K562 (cell line): ENCODE measurements around the gene NINJ1.

Experiments
- KLF6 ChIP-seq: fragments of 250-450 bp; sonication (Bioruptor Pico); IDR thresholded peaks from 2 replicates; pipeline ENCODE4 v1.4.0; 2020; ENCODE audit warnings: mild to moderate bottlenecking, moderate library complexity, borderline replicate concordance
- POLR2A ChIP-seq: fragments of 450-650 bp; conservative IDR thresholded peaks from 2 replicates; pipeline ENCODE4 v1.6.1; 2016
- POLR2AphosphoS5 ChIP-seq: IDR thresholded peaks from 2 replicates; pipeline ENCODE4 v1.6.1; 2011; ENCODE audit warnings: mild to moderate bottlenecking, low read depth, low read length, moderate library complexity; ENCODE audit not compliant: control insufficient read depth, insufficient read depth
- TARDBP ChIP-seq: fragments of 450-650 bp; IDR thresholded peaks from 2 replicates; pipeline ENCODE4 v1.6.1; 2016
- USF1 ChIP-seq: sonication (generic); formaldehyde crosslinking; IDR thresholded peaks from 2 replicates; pipeline ENCODE4 v1.9.0; 2022; ENCODE audit warnings: mild to moderate bottlenecking, missing genetic modification reagents
- ZKSCAN1 ChIP-seq: fragments of 150-350 bp; IDR thresholded peaks from 2 replicates; pipeline ENCODE4 v1.6.1; 2016; ENCODE audit warnings: low read depth, low read length
- ZNF324 ChIP-seq: fragments of 250-450 bp; sonication (Bioruptor Pico); IDR thresholded peaks from 2 replicates; pipeline ENCODE4 v1.4.0; 2020; ENCODE audit warnings: mild to moderate bottlenecking
- TF ChIP-seq, protein P1 (sequence below), 3 experiments: IDR thresholded peaks in 2 of 3; conservative IDR thresholded peaks in 1 of 3; 2 replicates each; pipeline ENCODE4 v1.5.1; 2011 to 2012; ENCODE audit warnings: low read length in 3 of 3, mild to moderate bottlenecking in 3 of 3, control low read depth in 2 of 3, improper control_type of control experiment in 1 of 3, inconsistent platforms in 1 of 3, low read depth in 1 of 3, mixed read lengths in 1 of 3, moderate library complexity in 1 of 3; ENCODE audit not compliant: insufficient read depth in 2 of 3

DNA sequence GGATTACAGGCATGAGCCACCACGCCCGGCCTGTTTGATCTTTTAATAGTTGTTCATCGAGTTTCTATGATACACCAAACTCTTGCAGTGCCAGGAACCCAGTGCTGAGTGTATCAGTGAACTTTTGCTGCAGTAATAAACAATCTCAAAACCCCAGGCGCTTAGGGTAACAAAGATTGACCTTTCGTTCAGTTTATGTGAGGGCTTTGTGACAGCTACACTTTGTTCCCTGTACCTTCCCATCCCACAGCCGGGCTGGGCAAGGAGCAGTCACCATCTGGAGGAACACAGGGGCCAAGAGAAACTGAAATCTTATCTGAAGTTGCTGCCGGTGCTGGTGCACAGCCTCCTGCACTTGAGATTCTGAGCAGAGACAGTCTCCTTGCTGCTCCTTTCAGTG, 32.6 kb upstream of the NINJ1 start:
- TF ChIP-seq POLR2A, result no peak
- TF ChIP-seq ZKSCAN1, result no peak
- no peak for TF ChIP-seq TARDBP
- TF ChIP-seq, protein P1, sequence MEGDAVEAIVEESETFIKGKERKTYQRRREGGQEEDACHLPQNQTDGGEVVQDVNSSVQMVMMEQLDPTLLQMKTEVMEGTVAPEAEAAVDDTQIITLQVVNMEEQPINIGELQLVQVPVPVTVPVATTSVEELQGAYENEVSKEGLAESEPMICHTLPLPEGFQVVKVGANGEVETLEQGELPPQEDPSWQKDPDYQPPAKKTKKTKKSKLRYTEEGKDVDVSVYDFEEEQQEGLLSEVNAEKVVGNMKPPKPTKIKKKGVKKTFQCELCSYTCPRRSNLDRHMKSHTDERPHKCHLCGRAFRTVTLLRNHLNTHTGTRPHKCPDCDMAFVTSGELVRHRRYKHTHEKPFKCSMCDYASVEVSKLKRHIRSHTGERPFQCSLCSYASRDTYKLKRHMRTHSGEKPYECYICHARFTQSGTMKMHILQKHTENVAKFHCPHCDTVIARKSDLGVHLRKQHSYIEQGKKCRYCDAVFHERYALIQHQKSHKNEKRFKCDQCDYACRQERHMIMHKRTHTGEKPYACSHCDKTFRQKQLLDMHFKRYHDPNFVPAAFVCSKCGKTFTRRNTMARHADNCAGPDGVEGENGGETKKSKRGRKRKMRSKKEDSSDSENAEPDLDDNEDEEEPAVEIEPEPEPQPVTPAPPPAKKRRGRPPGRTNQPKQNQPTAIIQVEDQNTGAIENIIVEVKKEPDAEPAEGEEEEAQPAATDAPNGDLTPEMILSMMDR (IDR thresholded peaks at IDR 0.05 in 2 of 3, conservative IDR thresholded peaks at IDR 0.05 in 1 of 3; ENCODE audit: insufficient read depth in 2 of 3, low read depth in 1 of 3, low read length in 3 of 3), result no peak
- TF ChIP-seq KLF6 (CRISPR knock-in tag), result no peak
- no peak for TF ChIP-seq USF1 (CRISPR knock-in tag)
- TF ChIP-seq ZNF324 (CRISPR knock-in tag), result no peak
- no peak for TF ChIP-seq POLR2AphosphoS5
